Astrocyte (in vitro differentiated cells and primary cell): Measurements from ENCODE around the gene SMPD3. TPM values are rescaled to one million over a fixed set of nuclear protein-coding genes. Genes with fewer than 3 reads are reported as not detected.

Experiments
- DNase-seq: peaks from one replicate; pipeline ENCODE4 v3.0.0-alpha.2; 2010; ENCODE audit warnings: low read depth
- FAIRE-seq: peaks from 2 replicates; lab custom pipeline; 2011; peaks lifted over from hg19 to GRCh38; lab: Jason Lieb, UNC
- H2AFZ ChIP-seq: 2 replicates; pipeline ENCODE4 v1.6.0; 2012; ENCODE audit warnings: low read depth, low read length, inconsistent platforms
- H3K27ac ChIP-seq: 2 replicates; pipeline ENCODE4 v1.5.1; 2011; ENCODE audit warnings: low read depth, low read length, inconsistent platforms
- H3K27me3 ChIP-seq: 2 replicates; pipeline ENCODE4 v1.6.0; 2011; ENCODE audit warnings: low read length, inconsistent platforms; ENCODE audit not compliant: insufficient read depth
- H3K36me3 ChIP-seq: 2 replicates; pipeline ENCODE4 v1.5.1; 2011; ENCODE audit warnings: low read length, inconsistent platforms; ENCODE audit not compliant: insufficient read depth
- H3K4me1 ChIP-seq: 2 replicates; pipeline ENCODE4 v1.5.1; 2011; ENCODE audit warnings: low read length, inconsistent platforms; ENCODE audit not compliant: insufficient read depth
- H3K4me2 ChIP-seq: 2 replicates; pipeline ENCODE4 v1.6.0; 2012; ENCODE audit warnings: low read length, inconsistent platforms
- H3K4me3 ChIP-seq: 2 replicates; pipeline ENCODE4 v1.5.1; 2011; ENCODE audit warnings: low read depth, mild to moderate bottlenecking, low read length, inconsistent platforms; ENCODE audit not compliant: insufficient read depth
- H3K79me2 ChIP-seq: 2 replicates; pipeline ENCODE4 v1.6.0; 2012; ENCODE audit warnings: mild to moderate bottlenecking, low read length, inconsistent platforms; ENCODE audit not compliant: insufficient read depth
- H3K9ac ChIP-seq: 2 replicates; pipeline ENCODE4 v1.6.0; 2012; ENCODE audit warnings: mild to moderate bottlenecking, low read length, inconsistent platforms
- H3K9me3 ChIP-seq: 2 replicates; pipeline ENCODE4 v1.5.1; 2012; ENCODE audit warnings: low read depth, mild to moderate bottlenecking, low read length, inconsistent platforms; ENCODE audit not compliant: insufficient read depth
- H4K20me1 ChIP-seq: 2 replicates; pipeline ENCODE4 v1.6.0; 2012; ENCODE audit warnings: low read length, inconsistent platforms; ENCODE audit not compliant: insufficient read depth
- H3K27ac Mint-ChIP-seq: one replicate; pipeline ENCODE4 v1.8.0; 2021; ENCODE audit warnings: mild to moderate bottlenecking, mixed read lengths; ENCODE audit not compliant: unreplicated experiment
- H3K27me3 Mint-ChIP-seq: one replicate; pipeline ENCODE4 v1.8.0; 2021; ENCODE audit warnings: low read depth, mixed read lengths; ENCODE audit not compliant: unreplicated experiment
- H3K36me3 Mint-ChIP-seq: one replicate; pipeline ENCODE4 v1.8.0; 2021; ENCODE audit warnings: low read depth, mixed read lengths; ENCODE audit not compliant: unreplicated experiment
- H3K4me1 Mint-ChIP-seq: one replicate; pipeline ENCODE4 v1.8.0; 2021; ENCODE audit warnings: low read depth, mixed read lengths; ENCODE audit not compliant: unreplicated experiment
- H3K4me3 Mint-ChIP-seq: one replicate; pipeline ENCODE4 v1.8.0; 2021; ENCODE audit warnings: mild to moderate bottlenecking, moderate library complexity, mixed read lengths; ENCODE audit not compliant: unreplicated experiment
- H3K9me3 Mint-ChIP-seq: one replicate; pipeline ENCODE4 v1.8.0; 2021; ENCODE audit warnings: mild to moderate bottlenecking, mixed read lengths; ENCODE audit not compliant: unreplicated experiment
- CTCF ChIP-seq: IDR thresholded peaks from 2 replicates; pipeline ENCODE4 v1.5.1; 2011; ENCODE audit warnings: low read depth, mild to moderate bottlenecking, inconsistent platforms, low read length, moderate library complexity; ENCODE audit not compliant: insufficient read depth
- EZH2 ChIP-seq: IDR thresholded peaks from 2 replicates; pipeline ENCODE4 v1.6.1; 2012; ENCODE audit warnings: mild to moderate bottlenecking, low read length, inconsistent platforms; ENCODE audit not compliant: insufficient read depth
- total RNA-seq: library from RNA; stranded (reverse); gene quantifications from 2 replicates; pipeline ENCODE4 v1.2.1, GENCODE V29; 2021

SMPD3 gene
- total RNA-seq, 1 donor from 2014 or later = 0.25 TPM

- H3K4me1 Mint-ChIP-seq = peaks cover 6% of the 10 kb centered on the region
- no peak overlapping the region for H3K4me2 ChIP-seq
- H3K27me3 ChIP-seq = peaks cover 2% of the 10 kb centered on the region
- no peaks in the 10 kb centered on the region for H4K20me1 ChIP-seq
- FAIRE-seq (no peak), DNase-seq (no peak)
- no peak overlapping the region for H3K4me3 ChIP-seq
- H3K27me3 Mint-ChIP-seq = peaks cover 12% of the 10 kb centered on the region
- H3K36me3 ChIP-seq = no peaks in the 10 kb centered on the region
- H3K36me3 Mint-ChIP-seq = no peaks in the 10 kb centered on the region
- H2AFZ ChIP-seq = no peak overlapping the region
- peaks cover 5% of the 10 kb centered on the region for H3K9me3 Mint-ChIP-seq
- TF ChIP-seq EZH2 = no peak
- H3K27ac ChIP-seq = no peak overlapping the region
- H3K9ac ChIP-seq = no peak overlapping the region
- no peaks in the 10 kb centered on the region for H3K79me2 ChIP-seq
- no peaks in the 10 kb centered on the region for H3K4me1 ChIP-seq
- H3K4me3 Mint-ChIP-seq = no peak overlapping the region
- no peaks in the 10 kb centered on the region for H3K9me3 ChIP-seq
- no peak overlapping the region for H3K27ac Mint-ChIP-seq
Measured at GRCh38 chr16:68487203-68487514, 38.9 kb upstream of the SMPD3 start.

GRCh38 chr16:68486502-68487202 is 38.3 kb upstream of the SMPD3 start:
- H2AFZ ChIP-seq = no peak overlapping the region
- H3K9me3 ChIP-seq = no peaks in the 10 kb centered on the region
- no peaks in the 10 kb centered on the region for H4K20me1 ChIP-seq
- H3K4me1 Mint-ChIP-seq = peaks cover 6% of the 10 kb centered on the region
- H3K4me2 ChIP-seq = no peak overlapping the region
- no peak overlapping the region for H3K27ac Mint-ChIP-seq
- H3K4me3 Mint-ChIP-seq = no peak overlapping the region
- H3K4me1 ChIP-seq = no peaks in the 10 kb centered on the region
- H3K36me3 ChIP-seq = no peaks in the 10 kb centered on the region
- peaks cover 5% of the 10 kb centered on the region for H3K9me3 Mint-ChIP-seq
- no peak for TF ChIP-seq EZH2
- no peak overlapping the region for H3K9ac ChIP-seq
- no peak for DNase-seq
- peaks cover 12% of the 10 kb centered on the region for H3K27me3 Mint-ChIP-seq
- H3K27ac ChIP-seq = no peak overlapping the region
- no peaks in the 10 kb centered on the region for H3K36me3 Mint-ChIP-seq
- no peak overlapping the region for H3K4me3 ChIP-seq
- H3K79me2 ChIP-seq = no peaks in the 10 kb centered on the region
- no peak for FAIRE-seq
- H3K27me3 ChIP-seq = peaks cover 2% of the 10 kb centered on the region

- Histone ChIP-seq H3K4me3 (no peak overlapping the region), H3K79me2 (no peaks in the 10 kb centered on the region), H3K9me3 (no peaks in the 10 kb centered on the region), H2AFZ (no peak overlapping the region), H3K4me2 (no peak overlapping the region), H3K36me3 (no peaks in the 10 kb centered on the region), H3K27me3 (no peaks in the 10 kb centered on the region), H3K27ac (no peak overlapping the region), H4K20me1 (no peaks in the 10 kb centered on the region), H3K9ac (no peak overlapping the region), H3K4me1 (no peaks in the 10 kb centered on the region)
- Mint-ChIP-seq H3K4me3 (no peak overlapping the region), H3K9me3 (peaks cover 8% of the 10 kb centered on the region), H3K27me3 (peaks cover 18% of the 10 kb centered on the region), H3K36me3 (no peaks in the 10 kb centered on the region), H3K4me1 (no peaks in the 10 kb centered on the region), H3K27ac (no peak overlapping the region)
- DNase-seq (no peak), FAIRE-seq (no peak)
- no peak for TF ChIP-seq CTCF
- TF ChIP-seq EZH2 = no peak
Measured at GRCh38 chr16:68481636-68482035, 33.3 kb upstream of the SMPD3 start.
